Left colon (tissue), 2 donors: ENCODE data around the gene DLL1. TPM values are rescaled to one million over a fixed set of nuclear protein-coding genes. Genes with fewer than 3 reads are reported as not detected.

Source experiments
- ATAC-seq: fragments of 200-7000 bp; cut with Tn5 transposase; one replicate; pipeline ENCODE4 v1.9.1; 2020; ENCODE audit warnings: mild to moderate bottlenecking, moderate library complexity
- DNase-seq, 2 donors: peaks; one replicate each; pipeline ENCODE4 v3.0.0-alpha.2; 2020
- intact Hi-C, 2 donors: fragments of 100-400 bp; cut with DNase I in 1 of 2; cut with micrococcal nuclease in 1 of 2; formaldehyde crosslinking; loops; one replicate each; pipeline versions ENCODE4 v1.11.2 to v1.14.0; 2022; cut with DNase I, micrococcal nuclease
- total RNA-seq, 2 donors: library from RNA; stranded (reverse); fragmentation: NEBNext Ultra II Directional; extraction: Animal tissue kit (Norgen Biotek cat#: 25700); gene quantifications; one replicate each; pipeline ENCODE4 v1.2.1, GENCODE V29; 2021
- donor health status: DM: no; HTN: no; CAD: no.
- donor health status: DM: yes; HTN: yes; CAD: no.

The DLL1 gene
- total RNA-seq, 2 donors from 2014 or later: 26.6 to 27.8 TPM

DNA sequence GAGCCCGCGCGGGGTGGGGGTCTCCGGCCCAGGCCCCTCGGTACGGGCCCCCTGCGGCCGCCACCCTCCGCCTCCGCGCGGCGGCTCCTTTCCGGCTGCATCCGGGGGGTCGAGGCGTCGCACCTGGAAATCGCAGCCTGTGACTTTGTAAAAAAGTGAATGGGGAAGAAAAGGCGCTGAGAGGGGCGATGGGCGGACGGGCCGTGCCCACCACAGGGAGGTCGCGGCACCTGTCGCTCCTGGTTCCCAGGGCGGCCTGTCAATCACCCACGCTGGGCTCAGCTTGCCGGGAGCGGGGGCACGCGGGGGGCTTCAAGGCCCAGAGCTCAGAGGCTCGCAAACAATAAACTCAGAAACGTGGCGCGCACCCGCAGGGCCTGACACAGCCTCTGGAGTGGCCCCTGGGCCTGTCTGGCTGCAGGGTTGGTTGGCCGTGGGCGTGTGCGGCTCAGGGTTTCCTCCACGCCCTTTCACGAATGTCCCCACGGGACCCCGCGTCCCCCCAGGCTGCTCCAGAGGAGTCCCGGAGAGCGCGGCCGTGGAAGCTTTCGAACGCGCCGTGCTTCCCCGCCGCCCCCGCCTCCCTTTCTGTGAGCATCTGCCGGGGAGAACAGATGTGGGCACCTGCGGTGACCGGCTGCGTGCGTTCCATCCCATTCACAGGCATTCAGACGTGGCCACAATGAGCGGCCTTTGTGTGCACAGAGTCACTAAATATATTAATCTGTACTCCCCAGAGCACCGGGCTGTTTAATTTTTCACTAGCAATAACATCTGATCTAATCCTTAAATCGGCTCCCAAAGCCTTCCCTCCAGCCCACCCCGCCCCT lies 6.1 kb upstream of the DLL1 start:
- DNase-seq: peak in 1 of 2 donors; percentile 35
- intact Hi-C loops: no loop called here
- peak; percentile 39 for ATAC-seq

GRCh38 chr6:170296423-170296745 lies 5.5 kb upstream of the DLL1 start:
- intact Hi-C loops: no loop called here
- DNase-seq (no peak), ATAC-seq (no peak)

DNA sequence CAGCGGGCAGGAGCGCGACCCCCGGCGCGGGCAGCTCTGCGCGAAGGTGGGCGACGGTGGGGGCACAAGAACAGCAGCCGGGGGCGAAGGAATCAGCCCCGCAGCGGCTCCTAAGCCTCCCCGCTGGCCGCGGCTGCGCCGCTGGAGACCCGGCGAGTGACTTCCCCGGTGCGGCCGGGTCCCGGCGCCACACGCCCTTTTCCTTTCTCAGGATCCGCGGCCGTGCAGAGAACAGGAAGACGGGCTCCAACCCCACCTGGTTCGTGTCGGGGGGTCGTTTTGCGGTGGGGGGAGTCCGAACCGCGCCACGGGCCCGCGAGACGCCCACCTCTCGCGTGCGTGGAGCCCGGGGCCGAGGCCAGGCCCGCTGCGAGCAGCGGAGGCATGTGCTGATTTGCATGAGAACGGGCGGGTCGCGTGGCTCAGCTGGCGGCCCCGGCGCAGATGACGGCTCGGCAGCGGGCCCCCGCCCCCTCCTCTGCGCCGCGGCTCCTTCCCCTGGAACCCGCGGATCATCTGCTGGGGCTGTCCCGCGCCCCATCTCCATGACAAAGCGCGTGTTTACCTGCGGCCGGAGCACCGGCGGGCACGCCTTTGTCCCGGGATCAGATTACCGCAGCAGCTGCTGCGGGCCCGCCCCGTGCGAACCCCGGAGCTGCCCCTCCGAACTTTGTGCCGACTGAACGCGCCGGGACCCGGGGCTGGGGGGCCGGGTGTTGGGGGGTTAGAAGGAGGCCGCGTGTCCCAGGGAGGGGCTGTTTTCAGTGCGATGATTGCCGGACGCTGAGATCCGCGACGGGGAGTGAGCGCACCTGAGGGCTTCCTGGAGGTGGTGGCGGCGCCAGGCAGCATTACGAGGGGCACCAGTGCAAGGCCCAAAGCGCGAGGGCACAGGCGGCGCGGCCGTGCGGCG lies 4.9 kb upstream of the DLL1 start:
- intact Hi-C loops: no loop called here
- peak; percentile 56 for ATAC-seq
- peak in 1 of 2 donors; percentile 63 for DNase-seq

DNA sequence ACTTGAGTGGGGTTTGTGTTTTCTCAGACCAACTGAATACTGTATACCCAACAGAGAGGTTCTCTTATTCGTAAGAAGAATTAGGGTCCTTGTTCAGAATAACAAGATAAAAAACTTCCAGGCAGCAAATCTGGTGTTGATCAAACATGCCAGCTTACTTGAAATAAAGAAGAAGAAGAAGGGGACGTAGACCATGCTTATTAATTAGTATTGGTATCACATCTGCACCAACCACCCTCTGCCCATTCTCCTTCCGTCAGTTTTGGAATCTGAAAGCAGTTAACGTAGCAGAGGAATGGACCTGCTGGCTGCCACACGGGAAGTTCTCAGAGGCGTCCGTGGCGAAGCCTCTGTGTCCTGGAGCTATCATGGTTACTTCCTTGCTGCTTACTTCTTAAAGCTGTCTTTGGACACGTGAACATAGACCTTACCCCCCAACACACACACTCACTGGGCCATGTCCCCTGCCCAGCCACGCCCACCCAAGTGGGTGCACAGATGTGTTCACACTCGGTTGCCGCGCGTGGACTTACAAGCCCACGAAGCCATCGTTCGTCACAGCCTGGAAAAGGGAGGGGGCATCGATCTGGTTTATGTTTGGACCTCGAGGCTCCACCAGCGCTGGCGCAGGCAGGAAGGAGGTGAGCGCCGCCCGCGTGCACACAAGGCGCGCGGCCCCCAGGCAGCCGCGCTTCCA lies 4.1 kb upstream of the DLL1 start:
- no peak for ATAC-seq
- DNase-seq: no peak
- intact Hi-C loops: no loop called here

DNA sequence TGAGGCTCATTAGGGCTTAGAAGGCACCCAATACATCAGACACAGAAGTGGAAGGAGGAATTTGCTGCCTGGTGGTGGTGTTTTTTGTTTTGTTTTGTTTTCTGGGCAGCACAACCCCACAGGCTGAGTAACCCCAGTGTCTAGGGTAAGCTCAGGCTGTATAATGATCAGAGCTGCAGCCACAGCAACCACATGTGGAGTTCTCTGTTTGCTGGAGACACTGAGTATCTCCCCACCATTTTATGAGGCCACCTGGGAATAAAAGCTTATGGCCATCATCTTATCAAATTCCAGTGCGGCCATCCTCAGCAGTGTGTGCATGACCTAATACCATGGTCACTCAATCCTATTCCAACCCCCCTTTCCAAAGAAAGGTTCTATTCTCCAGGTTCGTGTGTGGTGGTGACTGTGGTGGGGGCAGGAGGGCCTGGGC lies 3.4 kb upstream of the DLL1 start:
- intact Hi-C loops: no loop called here
- DNase-seq (no peak), ATAC-seq (no peak)

- intact Hi-C loops: no loop called here
- ATAC-seq (no peak), DNase-seq (no peak)
Observed at GRCh38 chr6:170293341-170294231, 2.7 kb upstream of the DLL1 start.

DNA sequence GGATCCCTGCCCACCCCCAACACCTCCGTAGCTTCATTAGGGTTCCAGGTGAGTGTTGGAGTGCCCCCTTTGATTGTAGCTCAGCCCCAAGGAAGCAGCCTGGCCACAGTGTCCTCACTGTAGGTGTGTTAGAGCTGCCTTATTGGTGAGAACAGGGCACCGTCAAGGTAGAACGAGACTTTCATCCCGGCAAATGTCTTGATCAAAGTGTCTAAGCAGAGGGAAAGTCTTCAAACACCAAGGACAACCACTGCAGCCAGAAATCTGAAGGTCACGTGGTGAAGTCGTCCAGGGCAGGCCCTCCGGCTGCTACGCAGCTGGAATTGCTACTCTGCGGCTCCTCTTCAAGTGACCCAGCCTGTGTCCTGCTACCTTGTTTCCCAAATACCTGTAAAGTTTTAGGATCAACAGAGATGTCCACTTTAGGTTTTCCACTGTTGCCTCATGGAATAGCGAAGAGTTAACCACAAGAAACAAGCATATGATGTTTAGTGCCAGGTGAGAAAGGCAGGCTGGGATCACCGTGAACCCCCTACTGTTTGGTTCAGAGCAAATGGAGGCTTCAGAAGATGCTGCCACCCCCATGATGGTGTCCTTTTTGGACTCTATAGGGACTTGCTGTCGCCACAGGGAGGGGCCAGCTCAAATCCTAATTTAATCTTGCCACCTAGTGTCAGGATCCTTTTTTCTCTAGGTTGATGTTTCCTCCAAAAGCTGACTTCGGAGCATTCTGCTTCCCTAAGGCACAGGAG lies 1.7 kb upstream of the DLL1 start:
- DNase-seq: no peak
- no peak for ATAC-seq
- intact Hi-C loops: no loop called here

DNA sequence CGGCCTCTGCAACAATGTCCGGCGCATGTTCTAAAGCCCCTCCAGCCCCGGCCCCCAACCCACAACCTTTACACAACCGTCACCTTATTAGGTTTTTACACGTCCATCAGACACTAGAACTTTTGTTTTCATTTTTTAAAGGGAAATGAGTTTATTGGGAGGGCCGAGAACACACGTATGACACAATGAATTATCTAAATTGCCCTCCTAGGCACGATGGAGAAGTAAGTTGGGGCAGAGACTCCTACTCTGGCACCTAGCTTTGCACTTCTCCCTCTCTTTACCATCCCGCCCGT lies 1.2 kb upstream of the DLL1 start:
- DNase-seq (no peak), ATAC-seq (no peak)
- intact Hi-C loops: no loop called here

GRCh38 chr6:170291271-170292110 lies 613 bp upstream of the DLL1 start:
- ATAC-seq (peak; percentile 49), DNase-seq (peak in 1 of 2 donors; percentile 73)
- intact Hi-C loops: no loop called here

- DNase-seq (peak in 1 of 2 donors; percentile 41), ATAC-seq (peak; percentile 2)
- intact Hi-C loops: no loop called here
Observed at GRCh38 chr6:170289951-170290295, 955 bp downstream of the DLL1 start.

- intact Hi-C loops: no loop called here
- ATAC-seq: peak; percentile 17
- peak in 1 of 2 donors; percentile 41 for DNase-seq
Observed at GRCh38 chr6:170289180-170289931, 1.5 kb downstream of the DLL1 start.

- intact Hi-C loops: no loop called here
- no peak for ATAC-seq
- DNase-seq: no peak
Observed at GRCh38 chr6:170288852-170289179, 2.1 kb downstream of the DLL1 start.

DNA sequence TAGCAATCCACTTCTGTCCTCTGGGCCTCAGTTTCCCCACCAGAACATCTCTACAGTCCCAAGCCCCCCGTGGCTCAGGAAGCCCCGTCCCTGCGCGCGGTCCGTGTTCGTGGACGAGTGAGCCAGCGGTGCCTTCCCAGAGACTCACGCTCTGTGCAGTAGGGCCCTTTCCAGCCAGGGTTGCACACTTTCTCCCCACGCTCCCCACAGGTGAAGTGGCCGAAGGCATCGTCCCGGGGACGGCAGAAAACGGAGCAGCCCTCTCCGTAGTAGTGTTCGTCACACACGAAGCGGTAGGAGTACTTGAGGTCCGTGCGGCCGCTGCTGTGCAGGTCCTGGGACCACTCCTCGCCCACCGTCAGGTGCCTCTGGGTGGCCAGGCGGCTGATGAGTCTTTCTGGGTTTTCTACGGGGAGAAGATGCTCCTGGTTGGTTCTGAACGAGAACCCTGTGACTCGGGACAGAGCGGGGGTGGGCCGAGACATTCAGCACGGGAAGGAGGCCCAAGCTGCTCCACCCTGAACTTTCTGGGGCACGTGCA lies 2.7 kb downstream of the DLL1 start:
- intact Hi-C loops: no loop called here
- DNase-seq: no peak
- ATAC-seq: no peak

DNA sequence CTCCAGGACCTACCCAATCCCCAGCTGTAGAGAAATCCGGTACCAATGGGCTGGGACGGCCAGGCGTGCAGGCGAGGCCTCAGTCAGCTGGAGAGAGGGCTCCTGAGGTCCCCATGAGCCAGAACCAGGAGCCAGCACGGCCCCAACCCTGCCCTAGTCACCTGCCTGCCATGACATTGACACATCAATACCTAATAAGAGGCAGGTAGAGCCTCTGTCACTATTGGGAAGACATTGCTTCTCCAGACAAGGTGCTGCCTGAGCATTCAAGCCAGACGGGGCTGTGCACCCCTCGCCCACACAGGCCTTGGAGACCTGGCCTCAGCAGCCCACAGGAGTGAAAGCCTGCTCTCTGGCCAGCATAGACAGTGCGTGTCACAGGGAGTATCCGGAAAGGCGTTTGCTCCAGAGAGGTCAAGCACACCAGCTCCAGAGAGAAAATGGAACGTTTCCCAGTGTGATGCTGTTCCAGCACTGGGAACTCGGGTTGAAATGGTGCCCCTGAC lies 3.5 kb downstream of the DLL1 start:
- DNase-seq (no peak), ATAC-seq (no peak)
- intact Hi-C loops: no loop called here

DNA sequence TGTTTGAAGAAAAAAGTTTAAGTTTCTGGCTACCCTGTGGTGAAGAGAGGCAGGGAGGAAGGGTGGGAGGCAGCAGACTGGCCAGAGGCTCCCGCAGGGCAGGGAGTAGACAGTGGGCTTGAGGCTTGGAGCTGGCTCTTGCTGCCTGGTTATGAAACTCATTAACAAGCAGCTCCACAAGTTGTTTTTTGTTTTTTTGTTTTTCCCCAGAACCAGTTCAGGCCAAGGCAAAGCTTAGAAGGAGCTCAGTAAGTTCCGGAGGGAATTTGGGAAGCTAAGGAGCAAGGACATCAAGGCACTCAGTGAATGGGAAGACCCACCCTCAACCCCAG lies 4.0 kb downstream of the DLL1 start:
- no peak for DNase-seq
- ATAC-seq: no peak
- intact Hi-C loops: no loop called here

DNA sequence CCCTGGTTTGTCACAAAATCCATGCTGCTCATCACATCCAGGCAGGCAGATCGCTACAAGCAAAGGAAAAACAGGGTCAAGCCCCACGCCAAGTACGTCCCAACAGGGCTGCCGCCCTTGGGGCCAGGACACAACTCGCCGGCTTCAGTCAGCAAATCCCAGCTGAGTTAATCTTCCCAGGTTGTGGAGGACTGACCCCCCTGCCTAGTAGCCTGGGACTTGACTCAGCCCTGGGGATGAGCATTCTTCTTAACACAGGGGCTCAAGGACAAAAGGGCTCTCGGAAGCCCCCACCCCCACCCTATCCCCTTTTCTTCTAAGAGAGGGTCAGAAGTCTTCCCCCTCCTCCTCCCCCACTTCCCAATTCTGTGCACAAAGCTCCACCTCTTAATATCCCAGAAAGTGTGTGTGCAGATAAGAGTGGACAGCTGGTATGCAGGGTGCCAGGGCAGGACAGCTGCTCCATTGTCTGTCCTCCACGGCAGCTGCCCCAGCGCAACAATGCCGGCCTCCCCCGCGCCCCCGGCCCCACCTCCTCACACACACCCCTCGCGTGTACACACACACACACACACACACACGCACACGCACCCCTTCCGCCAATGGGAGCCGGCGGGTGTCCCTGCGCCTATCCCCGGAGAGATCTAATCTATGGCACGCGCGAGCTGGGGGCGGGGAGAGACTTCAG lies 4.5 kb downstream of the DLL1 start:
- intact Hi-C loops: no loop called here
- peak in 1 of 2 donors; percentile 72 for DNase-seq
- ATAC-seq: peak; percentile 60
